ENCODE data around the gene CYGB.

The CYGB gene

DNA sequence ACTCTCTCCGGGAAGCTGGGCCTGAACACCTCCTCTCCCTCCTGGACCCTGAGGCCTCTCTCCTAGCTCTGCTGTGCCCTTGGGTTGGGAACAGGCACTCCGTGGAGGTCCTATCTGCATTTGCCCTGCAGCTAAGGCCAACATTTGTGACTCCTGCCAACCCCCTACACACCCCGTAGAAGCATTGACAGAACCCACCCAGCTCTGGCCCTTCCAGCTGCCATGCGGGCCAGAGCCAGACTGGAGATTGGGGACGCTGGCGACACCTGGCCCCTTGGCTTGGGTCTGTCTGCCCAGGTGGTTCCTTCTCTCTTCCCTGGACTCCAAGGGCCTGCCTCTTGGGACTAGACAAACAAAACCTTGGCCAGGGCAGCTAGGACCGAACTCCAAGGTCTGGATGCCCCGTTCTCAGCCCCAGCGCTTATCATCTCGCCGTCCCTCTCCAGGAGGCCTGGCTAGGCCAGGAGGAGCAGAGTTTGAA, 35.6 kb downstream of the CYGB start:
- DNase-seq (ENCODE audit: low read depth in 4 of 4, low spot score in 1 of 4) = no peak

DNA sequence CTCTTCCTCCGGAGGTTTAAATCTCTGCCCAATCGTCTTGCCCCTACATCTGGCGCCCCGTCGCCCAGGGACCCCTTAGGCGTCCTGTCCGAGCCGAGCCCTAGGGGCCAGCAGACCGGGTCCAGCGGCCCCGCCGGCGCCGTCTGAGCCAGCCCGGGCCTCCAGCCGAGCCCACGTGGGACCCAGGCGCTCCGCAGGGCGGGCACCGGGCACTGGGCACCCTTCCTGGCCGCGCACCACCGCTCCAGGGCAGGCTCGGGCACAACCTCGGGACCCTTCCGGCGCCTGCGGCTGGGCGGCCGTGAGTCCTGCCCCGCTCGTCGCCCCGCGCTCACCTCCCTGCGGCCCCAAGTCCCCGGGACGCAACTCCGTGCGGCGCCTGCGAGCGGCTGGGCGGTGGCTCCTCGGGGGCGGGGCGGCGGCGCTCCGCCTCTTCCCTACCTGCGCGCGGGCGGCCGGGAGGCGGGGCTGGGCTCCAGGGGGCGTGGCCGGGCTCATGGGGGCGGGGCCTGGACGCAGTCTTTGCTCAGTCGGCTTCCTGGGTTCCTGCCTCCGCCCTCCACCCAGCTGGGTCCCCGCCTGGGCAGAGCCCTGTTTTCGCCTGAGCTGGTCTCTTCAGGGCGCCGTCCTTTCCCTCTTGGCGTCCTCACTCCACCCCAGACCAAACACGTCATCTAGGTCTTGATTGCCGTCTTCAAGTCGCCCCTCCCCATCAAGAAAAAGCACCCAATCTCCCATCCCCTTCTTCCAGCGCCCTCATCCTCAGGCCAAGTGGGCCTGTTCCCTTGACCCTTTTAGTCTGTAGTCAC, 36.3 kb downstream of the CYGB start, which contains the start of gene RHBDF2:
Gene RHBDF2, minus strand, starts transcription at position 406 of the 809 bp plus-strand sequence. CDS start 19,899 bp downstream, outside the sequence.
- peak; percentile 80 to 99 (median 94) for DNase-seq (ENCODE audit: low read depth in 4 of 4, low spot score in 1 of 4)

DNA sequence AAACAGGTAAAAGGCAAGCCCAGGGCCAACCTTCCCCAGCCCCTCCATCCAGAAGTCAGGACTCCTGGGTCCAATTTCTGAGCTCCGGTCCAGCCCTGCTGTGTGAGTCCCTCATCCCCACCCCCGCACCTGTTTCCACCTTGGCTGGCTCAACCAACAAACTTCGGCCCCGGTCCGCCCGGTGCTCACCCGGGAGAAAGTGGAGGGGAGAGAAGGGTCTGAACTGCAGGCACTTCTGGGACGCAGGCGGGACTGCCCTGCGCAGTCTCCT, 36.8 kb downstream of the CYGB start:
- no peak for DNase-seq (ENCODE audit: low read depth in 4 of 4, low spot score in 1 of 4)

DNA sequence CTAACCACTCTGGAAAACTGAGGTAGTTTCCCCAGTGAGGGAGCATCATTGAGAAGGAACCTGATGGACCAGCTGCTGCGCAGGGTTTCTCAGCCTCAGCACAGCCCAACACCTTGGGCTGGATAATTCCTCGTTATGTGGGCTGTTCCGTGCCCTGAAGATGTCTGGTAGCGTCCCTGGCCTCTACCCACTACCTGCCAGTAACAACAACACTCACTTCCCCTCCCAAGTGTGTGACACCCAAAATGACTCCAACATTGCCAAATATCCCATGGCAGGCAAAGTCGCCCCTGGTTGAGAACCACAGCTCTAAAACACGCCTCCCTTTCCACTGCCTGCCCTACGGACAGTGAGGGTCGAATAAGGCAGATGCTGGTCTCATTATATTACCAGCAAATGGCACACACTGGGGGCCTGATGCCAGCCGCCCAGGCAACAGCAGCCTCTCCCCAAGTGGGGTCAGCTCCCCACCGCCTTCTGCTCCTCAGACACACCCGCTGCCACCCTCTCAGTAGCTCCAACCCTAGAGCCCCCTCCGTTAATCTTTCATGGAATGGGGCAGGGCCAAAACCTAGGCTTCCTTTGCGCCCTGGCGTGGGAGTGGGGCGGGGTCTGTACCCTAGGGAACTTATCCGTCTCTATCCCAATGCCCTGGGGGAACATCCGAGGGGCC, 37.3 kb downstream of the CYGB start:
- no peak for DNase-seq (ENCODE audit: low read depth in 4 of 4, low spot score in 1 of 4)

DNA sequence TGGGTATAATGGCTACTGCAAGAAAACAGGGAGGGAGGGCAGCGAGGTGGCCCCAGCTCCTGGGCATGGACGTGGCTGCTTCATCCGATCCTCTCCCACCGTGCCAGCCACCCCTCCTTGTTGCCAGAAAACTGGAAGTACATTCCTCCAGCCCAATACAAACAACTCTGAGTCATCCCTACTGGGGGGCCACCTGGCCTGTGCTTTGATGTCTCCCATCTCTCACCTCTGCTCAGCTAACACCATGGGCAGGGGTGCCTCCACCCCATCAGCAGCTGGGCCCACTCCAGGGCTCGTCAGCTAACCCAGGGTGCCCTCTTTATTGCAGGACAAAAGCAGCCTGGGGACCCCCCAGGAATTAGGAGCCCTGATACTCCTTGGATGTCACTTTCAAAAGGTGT, 38.2 kb downstream of the CYGB start:
- no peak for DNase-seq (ENCODE audit: low read depth in 4 of 4, low spot score in 1 of 4)

DNA sequence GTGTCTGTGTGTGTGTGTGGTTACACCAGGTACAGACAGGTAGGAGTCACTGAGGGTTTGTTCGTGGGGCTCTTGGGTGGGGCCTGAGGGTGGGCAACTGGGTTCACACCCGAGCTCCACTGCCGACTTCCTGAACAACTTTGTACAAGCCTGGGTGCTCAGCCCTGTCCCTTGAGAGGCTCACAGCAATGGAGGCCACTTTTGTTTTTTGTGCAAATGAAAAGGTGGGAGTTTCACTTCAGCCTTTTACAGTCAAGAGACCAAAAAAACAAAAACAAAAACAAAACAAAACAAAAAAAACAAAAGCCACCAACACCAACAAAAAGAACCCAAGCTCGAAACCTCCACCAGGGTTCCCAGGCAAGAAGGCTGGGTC, 38.6 kb downstream of the CYGB start:
- DNase-seq (ENCODE audit: low read depth in 4 of 4, low spot score in 1 of 4) = no peak

- DNase-seq (ENCODE audit: low read depth in 4 of 4, low spot score in 1 of 4) = no peak
These were observed 39.3 kb downstream of the CYGB start for GRCh38 chr17:76497979-76498875.

DNA sequence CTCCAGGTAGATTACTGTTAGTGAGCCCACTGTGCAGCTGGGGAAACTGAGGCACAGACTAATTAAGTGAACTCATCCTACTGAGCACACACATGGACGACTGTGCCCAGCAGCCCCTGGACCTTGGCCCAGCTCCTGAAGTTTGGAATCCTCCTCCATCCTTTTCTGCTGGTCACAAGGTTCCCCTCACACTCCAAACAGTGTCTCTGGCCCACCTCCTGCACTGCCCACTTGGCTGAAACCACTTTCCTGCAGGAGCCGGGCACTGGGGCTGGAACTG, 39.9 kb downstream of the CYGB start:
- no peak for DNase-seq (ENCODE audit: low read depth in 4 of 4, low spot score in 1 of 4)

- DNase-seq (ENCODE audit: low read depth in 4 of 4, low spot score in 1 of 4) = no peak
These were observed 41.0 kb downstream of the CYGB start for GRCh38 chr17:76496464-76496863.

GRCh38 chr17:76495663-76496400, 41.7 kb downstream of the CYGB start:
- DNase-seq (ENCODE audit: low read depth in 4 of 4, low spot score in 1 of 4) = no peak

DNA sequence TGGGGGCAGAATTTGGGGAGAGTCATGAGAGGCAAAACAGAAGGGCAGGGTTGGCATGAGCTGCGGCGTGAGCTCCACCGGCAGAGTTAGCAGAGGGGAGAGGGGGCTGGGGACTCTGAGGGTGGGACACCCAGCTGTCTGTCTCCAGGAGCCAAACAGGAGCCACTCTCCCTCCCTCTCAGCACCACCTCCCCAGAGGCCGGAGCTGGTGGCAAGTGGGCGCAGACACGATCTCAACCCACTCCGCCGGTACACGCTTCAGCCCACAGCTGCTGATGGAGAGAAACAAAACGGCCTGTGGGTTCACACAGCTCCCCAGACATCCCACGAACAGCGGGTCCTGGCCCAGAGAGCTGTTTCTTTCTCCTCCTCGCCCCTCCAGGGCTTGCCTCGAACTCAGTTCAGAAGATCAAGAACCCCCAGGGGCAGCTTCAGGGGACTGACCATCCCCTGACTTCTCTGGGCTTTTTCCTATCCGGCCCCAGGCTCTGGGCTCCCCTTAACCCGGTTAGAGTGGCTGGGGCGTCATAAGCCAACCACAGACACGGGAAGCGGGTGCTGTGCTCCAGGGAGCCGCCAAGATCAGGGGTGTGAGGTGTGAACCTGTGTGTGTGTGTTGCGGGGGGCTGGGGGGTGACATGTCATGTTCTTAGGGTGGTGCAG, 43.9 kb downstream of the CYGB start:
- no peak for DNase-seq (ENCODE audit: low read depth in 4 of 4, low spot score in 1 of 4)

DNA sequence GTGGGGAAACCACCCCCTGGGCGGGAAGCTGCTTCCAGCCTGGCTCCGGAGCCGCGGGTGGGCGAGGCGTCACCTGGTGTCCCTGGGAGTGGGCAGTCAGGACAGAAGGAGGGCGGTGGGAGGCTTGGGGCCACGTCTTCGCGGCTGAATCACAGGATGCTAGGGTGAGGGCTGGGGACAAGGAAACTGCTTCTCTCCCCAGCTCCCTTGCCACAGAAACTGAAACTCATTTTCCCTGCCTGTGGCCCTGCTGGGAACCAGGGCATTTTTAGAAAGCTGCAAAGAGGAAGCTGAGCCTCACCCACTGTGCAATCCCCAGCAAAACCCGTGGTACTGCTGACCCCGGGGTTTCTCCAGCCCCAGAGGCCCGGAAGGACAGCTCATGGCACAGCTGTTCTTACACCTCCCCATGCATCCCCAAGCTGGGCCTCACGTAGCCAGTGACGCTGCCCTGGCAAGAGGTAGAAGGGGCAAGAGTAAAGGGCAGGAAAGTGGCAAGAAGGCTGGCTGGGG, 44.5 kb downstream of the CYGB start:
- DNase-seq (ENCODE audit: low read depth in 4 of 4, low spot score in 1 of 4) = peak in 1 of 4 experiments; percentile 37

GRCh38 chr17:76492123-76492988, 45.2 kb downstream of the CYGB start:
- DNase-seq (ENCODE audit: low read depth in 4 of 4, low spot score in 1 of 4) = no peak

GRCh38 chr17:76491271-76492122, 46.0 kb downstream of the CYGB start:
- DNase-seq (ENCODE audit: low read depth in 4 of 4, low spot score in 1 of 4) = no peak

DNA sequence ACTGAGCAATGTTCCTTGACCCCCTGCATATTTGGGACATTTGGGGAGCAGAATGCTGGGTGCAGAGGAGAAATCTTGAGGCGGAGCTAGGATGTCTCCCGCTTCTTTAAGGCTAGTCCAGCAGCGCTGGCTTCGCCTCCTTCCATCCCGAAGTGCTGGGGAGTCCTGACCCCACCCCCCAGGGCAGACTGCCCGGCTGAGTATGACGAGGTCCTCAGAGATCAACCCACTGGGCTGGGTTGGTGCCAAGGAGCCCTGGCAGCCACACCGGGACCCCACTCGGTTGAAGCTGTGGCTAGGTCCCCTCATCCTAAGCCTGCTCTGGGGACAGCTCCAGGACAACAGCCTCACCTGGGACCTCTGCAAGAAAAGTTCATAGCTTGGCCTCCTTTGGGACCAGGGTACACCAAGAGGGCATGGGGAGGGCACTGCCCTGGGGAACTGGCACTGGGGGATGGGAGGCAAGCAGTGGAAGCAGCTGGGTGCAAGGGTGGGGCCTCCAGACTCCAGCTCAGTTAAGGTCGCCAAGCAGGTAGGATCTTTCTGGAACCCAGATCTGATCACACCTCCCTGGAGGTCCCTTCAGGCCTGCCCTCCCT, 47.3 kb downstream of the CYGB start:
- no peak for DNase-seq (ENCODE audit: low read depth in 4 of 4, low spot score in 1 of 4)

DNA sequence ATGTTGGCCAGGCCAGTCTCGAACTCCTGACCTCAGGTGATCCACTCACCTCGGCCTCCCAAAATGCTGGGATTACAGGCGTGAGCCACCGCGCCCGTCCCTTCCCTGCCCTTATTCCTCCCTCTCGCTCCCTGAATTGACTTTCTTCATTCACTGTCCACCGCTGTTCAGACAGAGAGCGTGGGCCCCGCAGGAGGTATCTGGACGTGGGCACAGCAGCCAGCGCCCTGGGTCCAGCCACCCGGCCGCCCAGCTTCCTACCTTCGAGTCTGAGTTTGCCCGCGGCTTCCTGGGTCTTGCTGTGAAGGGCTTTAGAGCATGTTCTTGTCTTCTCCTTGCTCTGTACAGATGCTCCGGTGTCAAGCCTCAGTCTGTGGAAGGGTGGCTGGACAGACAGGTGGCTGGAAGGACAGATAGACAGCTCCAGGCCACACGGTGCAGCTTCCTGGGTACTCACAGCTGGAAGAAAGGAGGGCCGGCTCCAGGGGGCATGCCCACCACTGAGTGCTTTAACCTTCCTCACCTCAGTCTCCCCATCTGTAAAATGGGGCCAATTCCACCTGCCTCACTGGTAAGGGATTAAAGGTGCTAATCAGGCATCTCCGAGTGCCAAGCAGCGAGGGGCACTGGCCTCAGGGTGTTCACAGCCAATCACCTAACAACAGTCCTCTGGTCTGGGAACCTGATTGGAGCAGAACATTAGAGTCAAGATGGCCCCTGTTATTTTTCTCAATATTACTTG, 49.9 kb downstream of the CYGB start:
- DNase-seq (ENCODE audit: low read depth in 4 of 4, low spot score in 1 of 4) = no peak

GRCh38 chr17:76485569-76485968, 51.9 kb downstream of the CYGB start:
- no peak for DNase-seq (ENCODE audit: low read depth in 4 of 4, low spot score in 1 of 4)
